Stimulated activated CD8-positive, alpha-beta memory T cell treated with anti-CD3 and anti-CD28 coated beads, Interleukin-7, amount 100 ng/mL, for 1 hour (primary cell): ENCODE results near the gene FADS1.

Source experiments
- DNase-seq, 2 donors: peaks; one replicate each; pipeline ENCODE4 v3.0.0-alpha.2; 2020; ENCODE audit warnings: low read depth in 2 of 2

The FADS1 gene

DNA sequence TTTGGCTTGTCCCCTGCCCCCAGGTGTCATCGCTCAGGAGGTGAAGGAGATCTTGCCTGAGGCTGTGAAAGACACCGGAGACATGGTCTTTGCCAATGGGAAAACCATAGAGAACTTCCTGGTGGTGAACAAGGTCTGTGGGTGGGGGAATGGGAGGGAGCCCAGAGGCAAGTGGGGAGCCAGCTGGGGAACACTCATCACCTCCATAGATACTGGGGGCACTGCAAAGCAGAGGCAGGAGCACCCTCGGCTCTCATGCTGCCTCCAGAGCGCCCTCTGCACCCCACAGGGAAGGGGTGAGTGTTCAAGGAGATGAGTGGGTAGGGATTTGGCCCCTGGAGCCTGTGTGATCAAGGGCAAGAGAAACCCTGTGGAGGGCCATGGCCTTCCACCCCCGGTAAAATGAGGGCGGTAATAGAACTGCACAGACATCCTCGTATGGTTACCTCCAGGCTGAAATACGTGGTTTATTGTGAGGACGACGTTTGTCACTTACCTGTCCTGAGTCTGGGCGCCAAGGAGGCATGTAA is 38.4 kb downstream of the FADS1 start:
- DNase-seq, result no peak

DNA sequence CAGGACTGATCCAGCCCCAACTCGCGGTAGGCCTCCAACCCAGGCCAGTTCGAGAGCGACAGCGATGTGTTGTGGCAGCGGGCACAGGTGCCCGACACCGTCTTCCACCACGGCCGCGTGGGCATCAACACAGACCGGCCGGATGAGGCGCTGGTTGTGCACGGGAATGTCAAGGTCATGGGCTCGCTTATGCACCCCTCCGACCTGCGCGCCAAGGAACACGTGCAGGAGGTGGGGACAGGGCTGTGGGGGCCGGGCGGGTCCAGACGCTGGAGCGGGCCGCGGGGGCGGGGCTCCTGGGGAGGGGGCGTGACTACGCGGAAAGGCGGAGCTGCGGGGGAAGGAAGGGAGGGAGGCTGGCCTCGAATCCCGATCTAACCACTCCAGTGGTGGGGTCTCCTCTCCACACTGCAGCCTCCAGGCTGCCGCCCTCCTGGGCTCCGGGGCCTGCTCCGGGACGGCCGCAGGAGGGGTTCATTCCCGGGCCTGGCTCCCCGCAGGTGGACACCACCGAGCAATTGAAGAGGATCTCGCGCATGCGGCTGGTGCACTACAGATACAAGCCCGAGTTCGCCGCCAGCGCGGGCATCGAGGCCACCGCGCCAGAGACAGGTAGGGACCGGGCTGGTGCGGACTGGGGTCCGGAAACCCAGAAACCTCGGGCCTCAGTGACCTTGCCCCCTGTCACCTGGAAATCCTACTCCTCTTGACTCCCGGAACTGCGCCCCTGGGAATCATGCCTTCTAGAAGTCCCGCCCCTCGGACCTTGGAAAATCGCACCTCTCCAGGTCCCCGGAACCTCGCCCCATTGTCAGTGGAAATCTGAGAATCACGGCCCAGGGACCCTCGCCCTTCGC is 39.3 kb downstream of the FADS1 start:
- DNase-seq, result peak; percentile 35 to 36

DNA sequence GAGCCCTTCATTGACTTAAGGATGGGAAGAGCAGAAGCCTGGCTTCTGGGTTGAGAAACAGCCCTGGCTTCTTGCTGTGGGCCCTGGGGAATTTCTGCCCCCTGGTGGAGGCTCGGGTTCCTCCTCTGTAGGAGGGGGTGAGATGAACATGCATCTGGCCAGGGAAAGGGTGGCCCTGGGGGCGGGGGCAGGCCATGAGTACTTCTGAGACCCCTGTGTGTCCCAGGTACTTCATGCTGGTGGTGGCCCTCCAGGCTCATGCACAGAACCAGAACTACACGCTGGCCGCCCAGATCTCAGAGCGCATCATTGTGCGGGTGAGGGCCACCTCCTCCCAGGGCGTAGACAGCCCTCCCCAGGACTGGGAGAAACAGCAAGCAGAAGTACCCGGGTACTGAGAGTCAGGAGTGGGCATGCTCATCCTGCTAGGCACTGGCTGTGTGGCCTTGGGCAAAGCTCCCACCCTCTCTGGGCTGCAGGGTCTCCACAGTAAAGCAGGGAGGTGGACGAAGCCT is 40.2 kb downstream of the FADS1 start:
- DNase-seq, result no peak

DNA sequence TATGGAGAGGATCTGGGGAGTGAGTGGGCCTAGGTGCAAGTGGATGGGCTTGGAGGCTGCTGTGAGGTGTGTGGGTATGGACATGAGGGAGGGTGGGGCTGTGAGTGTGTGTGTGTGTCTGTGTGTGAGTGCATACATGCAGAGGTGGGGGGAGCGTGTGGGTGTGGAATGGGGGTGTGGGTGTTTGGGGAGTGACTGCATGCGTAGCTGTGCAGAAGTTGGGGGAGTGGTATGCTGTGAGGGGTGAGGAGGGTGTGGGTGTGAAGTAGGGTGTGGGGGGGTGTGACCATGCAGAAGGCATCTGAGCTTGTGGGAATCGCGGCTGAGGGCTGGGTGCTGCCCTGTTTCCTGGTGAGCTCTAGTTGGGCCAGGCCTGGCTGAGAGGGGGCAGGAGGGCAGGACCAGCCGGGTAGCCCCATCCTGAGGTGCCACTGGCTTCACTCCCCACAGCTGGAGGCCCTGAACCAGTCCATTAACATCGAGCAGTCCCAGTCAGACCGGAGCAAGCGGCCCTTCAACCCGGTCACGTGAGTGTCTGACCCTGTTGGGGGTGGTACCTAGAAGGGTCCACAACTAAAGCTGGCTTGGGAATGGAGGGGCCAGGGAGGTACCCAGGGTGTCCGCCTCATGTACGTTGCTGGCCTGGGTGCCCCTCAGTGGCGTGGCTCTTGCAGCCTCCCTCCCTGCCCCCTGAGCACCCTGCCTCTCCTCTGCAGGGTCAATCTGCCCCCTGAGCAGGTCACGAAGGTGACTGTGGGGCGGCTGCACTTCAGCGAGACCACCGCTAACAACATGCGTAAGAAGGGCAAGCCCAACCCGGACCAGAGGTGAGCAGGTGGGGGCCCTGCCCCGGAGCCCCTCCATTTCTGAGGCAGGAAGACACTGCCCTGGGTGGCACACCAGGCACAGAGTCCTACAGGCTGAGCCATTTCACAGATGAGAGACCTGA is 40.9 kb downstream of the FADS1 start:
- no peak for DNase-seq

DNA sequence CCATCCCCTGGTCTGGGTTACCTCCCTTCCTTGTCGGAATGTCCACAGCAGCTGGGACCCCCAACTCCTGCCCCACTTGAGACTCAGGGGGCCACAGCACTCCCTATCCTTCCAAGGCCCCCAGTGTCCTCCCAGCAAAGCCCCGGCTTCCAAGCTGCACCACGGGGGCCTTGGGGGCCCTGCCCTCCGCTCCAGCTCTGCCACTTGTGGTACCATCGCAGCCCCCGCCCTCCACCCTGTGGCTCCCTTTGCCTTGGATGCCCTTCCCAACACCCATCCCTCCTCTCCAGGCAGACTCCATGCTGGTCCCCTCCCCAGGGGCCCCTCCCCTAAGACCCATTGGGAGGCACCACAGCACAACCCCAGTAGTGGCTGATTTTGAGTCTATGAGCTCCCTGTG is 41.7 kb downstream of the FADS1 start:
- no peak for DNase-seq

DNA sequence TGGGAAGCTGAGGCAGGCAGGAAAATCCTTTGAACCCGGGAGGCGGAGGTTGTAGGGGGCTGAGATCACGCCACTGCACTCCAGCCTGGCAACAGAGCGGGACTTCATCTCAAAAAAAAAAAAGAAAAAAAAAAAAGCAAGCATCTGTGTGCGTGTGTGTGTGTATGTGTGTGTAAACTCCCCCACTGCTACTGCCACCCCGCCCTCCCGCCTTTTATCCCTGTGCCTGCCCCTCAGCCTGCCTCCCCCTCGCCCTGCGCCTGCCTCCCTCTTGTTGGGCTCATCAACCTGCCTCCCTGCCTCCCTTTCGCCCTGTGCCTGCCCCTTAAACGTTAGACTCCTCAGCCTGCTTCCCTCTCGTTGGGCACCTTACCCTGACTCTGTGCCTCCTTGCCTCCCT is 42.4 kb downstream of the FADS1 start:
- DNase-seq, result no peak

DNA sequence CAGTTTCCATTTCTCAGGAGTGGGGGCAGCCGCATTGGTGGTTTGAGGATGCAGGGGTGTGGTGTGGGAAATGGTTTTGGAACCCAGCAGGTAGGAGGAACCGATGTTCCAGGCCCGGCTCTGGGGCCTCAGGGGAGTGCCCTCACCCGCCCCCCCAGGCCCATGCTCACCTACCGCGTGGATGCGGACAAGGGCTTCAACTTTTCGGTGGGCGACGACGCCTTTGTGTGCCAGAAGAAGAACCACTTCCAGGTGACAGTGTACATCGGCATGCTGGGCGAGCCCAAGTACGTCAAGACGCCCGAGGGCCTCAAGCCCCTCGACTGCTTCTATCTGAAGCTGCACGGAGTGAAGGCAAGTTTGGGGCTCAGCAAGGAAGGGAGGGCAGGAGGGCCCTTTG is 43.0 kb downstream of the FADS1 start:
- DNase-seq, result no peak

DNA sequence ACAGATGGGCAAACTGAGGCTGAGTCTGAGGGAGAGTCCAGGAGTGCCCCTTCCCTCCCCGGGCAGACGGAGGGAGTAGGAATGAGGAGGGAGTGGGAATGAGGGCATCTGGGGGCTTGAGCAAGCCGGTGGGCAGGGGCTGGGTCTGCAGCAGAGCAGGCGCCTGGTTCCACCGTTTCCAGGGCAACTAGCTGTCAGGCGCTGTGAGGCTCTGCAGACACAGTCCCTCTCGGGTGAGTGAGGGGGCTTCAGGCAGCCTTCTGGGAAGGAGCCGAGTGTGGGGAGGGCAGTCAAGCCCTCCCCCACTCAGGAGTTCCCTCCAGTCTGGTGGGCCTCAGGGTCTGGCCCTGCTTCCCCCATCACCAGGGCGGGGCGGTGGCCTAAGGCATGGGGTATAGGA is 43.4 kb downstream of the FADS1 start:
- DNase-seq, result no peak

DNA sequence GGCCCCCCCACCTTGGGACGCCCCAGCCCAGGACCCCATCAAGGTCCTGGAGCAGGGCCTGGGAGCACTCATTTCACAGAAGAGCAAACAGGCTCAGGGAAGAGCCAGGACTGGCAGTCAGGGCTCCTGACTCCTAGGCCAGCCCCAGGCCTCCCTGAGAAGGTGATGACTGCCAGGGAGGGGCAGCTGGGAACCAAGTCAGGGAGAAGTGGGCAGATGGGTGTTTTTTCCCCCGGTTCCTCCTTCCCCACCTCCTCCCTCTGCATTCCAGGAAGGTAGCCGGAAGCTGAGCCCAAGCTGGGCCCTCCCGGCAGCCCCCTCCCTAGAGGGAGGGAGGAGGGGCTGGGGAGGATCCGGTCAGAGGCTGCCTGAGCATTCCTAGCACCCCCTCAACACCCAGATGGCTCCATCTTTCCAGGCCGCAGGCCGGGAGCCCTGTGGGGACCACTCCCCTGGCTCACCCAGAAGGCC is 44.8 kb downstream of the FADS1 start:
- no peak for DNase-seq

DNA sequence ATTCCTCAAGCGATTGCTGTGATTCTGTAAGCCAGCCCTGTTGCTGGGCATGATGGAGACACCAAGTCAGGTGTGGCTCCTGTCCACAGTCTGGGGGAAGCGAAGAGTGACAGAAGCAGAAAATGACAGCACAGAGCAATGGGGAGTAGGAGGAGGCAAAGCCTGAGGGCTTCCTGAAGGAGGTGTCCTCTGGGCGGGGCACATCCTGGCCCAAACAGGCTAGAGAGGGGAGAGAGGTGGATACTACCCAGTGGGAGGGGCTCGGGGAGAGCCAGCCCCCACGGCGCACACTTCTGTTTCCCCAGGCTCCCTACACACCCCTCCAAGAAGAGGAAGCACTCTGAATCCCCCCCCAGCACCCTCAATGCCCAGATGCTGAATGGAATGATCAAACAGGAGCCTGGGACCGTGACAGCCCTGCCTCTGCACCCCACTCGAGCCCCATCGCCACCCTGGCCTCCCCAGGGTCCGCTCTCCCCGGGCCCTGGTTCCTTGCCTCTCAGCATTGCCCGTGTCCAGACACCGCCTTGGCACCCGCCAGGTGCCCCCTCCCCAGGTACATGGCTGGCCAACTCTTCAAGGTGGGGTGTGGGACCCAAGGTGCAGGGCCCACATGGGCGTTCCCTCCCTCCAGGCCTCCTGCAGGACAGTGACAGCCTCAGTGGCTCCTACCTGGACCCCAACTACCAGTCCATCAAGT is 45.5 kb downstream of the FADS1 start:
- DNase-seq, result no peak

DNA sequence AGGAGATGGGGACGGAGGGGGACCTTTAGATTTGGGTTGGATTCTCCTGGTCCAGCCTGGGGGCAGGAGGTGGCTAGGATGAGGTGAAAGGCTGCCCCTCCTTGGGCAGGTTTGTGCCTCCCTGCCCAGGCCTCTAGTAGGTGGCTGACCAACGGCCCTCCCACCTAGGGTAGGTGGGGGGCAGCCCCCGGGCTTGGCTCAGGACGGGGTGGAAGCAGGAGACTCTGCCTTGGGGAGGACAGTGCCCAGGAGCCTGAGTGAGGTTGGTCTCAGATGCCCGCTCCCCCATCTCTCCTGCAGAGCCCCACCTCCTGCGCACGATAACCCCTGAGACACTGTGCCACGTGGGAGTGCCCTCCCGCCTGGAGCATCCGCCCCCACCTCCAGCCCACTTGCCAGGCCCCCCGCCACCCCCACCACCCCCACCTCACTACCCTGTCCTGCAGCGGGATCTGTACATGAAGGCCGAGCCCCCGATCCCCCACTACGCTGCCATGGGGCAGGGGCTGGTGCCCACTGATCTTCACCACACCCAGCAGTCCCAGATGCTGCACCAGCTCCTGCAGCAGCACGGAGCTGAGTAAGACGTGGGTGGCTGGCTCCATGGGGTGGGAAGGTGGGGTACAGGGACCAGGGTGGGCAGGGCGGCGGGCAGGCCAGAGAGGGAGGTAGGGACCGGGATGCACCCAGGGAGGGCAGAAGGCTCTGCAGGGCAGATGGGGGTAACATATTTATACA is 46.7 kb downstream of the FADS1 start:
- DNase-seq, result no peak

DNA sequence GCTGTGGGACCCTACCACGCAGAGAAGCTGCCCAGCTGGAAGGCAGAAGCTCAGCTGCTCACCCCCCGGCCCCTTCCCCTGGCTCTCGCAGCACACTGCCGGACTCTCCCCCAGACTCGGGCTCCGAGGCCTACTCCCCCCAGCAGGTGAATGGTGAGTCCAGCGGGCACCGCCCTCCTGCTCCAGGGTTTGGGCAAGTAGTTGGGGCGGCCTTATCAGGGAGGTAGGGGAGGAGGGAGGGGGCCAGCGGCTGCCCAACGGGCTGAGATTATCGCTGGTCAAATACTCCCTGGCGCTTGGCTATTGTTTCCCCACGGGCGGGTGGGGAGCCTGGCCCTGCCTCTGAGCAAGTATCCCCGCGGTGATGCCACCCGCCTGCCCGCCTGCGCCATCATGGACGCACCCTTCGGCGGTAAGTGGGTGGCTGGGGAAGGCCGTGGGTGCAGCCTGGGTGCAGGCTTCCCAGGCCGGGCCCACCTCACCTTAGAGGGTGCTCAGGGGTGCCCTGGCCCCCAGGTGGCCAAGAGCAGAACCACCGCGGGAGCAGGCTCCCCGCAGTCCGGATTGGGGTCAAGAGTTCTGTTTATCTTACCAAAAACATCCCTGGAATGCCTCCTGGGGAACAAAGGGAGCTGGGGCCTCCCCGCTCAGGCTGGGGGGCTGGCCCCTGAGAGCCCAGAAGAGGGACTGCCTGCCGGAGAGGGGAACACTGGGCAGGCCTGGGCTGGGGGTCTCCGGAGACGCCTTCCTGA is 47.5 kb downstream of the FADS1 start:
- DNase-seq, result no peak

DNA sequence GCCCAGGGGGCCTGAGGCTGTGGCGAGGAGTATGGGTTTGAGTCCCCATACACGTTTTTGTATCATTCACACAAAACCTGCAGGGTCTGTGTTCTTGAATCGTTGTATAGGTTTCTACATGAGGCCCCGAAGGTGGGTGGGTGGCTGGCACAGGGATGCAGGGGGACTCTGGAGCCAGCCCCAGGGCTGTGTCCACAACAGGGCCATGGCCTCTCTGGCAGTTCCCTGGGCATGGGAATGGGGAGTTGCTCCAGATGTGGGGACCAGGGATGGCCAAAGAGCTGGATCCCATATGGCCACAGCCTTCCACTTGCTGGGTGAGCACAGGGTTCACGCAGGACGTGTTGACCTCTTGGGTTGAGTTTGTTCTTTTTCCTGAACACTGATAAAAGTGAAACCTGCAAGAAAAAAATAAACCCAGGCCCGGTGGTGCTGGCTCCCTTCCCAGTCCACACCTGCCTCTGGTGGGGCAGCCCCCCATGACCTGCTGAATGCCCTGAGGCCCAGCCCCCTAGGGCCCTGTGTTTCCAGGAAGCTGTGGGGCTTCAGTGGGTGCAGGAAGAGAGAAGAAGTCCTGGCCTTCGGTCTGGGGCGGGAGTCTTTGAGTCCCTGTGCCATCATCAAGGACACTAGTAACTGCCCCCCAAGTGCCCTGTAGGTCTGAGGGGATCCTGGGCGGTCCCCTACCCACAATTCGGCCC is 48.3 kb downstream of the FADS1 start:
- no peak for DNase-seq

DNA sequence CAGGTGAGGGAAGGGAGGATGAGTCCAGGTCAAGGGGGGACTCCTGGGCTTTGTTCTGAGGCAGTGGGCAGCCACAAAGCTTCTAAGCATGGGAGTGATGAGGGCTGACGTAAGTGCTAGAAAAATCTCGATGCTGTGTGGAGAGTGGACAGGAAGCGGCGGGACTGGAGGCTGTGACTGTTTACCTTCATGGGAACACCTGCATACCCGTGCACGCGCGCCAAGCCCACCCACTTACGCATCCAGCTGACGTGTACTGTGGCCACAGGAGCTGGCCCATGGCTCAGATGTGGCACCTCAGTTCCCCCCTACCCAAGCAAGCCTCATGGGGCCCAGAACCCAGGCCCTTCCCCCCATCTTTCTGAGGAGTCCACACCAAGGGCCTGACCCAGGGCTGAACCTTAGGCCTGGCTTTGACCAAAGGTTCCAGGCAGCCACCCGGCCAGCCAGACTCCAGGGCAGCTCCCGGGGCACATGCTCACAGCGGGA is 50.4 kb downstream of the FADS1 start:
- DNase-seq, result no peak

DNA sequence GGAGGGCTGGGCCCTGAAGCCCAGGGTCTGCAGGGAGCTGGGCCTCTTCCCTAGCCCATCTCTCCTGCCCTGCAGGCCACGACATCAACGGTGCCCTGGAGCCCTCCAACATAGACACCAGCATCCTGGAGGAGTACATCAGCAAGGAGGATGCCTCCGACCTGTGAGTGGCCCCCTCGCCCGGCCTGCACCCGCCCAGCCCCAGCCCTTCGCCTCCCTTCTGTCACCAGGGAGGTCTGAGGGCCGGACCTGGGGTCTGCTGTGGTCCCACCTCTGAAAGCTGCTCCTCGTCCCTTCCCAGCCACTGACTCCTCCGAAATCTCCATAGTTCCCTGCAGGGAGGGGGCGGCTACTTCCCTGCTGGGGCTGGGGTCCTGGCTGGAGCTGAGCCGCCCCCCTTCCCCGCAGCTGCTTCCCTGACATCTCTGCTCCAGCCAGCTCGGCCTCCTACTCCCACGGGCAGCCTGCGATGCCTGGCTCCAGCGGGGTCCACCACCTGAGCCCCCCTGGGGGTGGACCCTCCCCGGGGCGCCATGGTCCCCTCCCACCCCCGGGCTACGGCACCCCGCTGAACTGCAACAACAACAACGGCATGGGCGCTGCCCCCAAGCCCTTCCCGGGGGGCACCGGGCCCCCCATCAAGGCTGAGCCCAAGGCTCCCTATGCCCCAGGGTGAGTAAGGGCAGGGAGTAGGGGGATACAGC is 51.1 kb downstream of the FADS1 start:
- DNase-seq, result no peak

DNA sequence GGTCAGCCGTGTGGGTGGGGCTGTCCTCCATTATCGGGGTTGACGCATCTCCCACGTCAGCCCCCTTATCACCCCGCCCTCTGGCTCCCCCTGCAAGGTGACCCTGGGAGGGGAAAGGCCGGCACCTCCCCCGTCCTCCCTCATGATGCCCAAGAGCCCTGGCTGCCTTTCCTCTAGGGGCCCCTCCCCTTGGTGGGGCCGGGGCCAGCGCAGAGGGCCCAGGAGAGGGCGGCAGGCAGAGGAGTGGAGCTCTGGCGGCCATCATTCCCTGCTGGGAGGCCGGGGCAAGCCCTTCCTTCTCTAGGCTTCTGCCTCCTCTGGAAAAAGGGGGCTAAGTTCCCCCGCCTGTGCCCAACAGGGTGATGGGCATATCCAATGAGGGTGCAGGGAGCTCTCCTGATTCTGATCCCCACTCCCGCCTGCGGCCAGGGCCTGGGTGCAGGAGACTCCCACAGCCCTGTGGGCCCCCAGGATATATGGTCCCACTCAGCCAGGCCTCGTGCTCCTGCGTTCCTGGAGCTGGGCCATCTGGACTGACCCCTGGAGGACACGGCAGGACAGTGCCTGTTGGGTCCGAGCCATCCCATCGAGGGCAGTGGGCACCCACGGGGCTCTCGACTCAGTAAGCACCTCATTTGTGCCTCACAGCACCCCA is 52.1 kb downstream of the FADS1 start:
- no peak for DNase-seq

DNA sequence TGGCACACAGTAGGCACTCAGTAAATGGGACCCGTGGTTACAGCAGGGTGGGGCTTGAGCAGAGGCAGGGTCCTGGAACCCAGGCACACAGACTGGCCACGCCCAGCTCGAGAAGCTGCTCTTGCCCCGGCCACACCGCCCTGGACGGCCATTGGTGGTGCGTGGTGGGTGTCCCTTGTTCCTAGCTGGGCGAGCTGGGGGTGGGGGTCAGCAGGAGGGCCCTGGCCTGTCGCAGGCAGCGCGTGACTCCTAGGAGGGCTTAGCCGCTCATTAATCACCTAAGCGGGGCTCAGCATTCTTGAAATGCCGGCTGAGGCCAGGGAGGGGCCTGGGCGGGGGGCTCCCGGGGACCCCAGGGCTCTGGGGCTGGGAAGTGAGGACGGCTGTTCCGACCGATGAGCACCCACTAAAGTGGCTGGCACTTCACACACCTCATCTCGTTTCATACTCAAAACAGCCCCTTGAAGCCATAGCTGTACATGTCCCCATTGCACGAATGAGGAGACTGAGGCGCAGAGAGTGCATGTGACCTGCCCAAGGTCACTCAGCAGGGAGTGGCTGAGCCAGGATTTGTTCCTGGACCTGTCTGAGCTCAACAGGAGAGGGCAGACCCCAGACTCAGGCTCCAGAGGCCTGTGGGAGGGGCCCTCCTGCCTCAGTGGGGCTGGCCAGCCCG is 52.7 kb downstream of the FADS1 start:
- no peak for DNase-seq

DNA sequence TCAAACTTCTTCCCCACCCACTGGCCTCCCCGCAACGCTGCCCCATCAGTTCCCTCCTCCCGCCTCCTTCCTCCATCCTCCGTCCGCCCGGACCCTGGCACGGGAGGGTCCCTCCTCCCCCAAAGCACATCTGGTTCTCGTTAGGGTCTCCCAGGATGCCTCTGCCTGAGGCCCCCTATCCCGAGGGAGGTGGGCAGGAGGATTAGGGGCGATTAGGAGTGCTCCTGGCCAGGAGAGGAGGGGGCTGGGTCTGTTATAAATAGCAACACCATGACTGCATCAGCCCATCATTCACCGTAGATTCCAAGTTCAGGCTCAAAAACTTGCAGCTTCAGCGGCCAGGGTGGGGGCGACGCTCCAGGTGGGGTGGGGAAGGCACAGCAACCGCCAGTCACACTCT is 54.0 kb downstream of the FADS1 start:
- DNase-seq, result no peak
